KBM-7 (cell line): ENCODE measurements around the gene ZNF441.

Experiments used
- DNase-seq: peaks from one replicate; pipeline ENCODE4 v3.0.0-alpha.2; 2015
- in situ Hi-C: fragments of 300-500 bp; cut with MboI; formaldehyde crosslinking; loops from 2 replicates; pipeline ENCODE4 v1.14.3; 2020; ENCODE audit warnings: low sequenced_read_pairs, low pct_unique_long_range_greater_than_20kb, mixed read lengths

The ZNF441 gene

GRCh38 chr19:11766597-11767591, at the start of gene ZNF441:
Gene ZNF441, plus strand, starts transcription at chr19:11767000. Its CDS starts 194 bp downstream, at chr19:11767194.
- peak; percentile 98 for DNase-seq
- in situ Hi-C loops, result no loop called here

DNA sequence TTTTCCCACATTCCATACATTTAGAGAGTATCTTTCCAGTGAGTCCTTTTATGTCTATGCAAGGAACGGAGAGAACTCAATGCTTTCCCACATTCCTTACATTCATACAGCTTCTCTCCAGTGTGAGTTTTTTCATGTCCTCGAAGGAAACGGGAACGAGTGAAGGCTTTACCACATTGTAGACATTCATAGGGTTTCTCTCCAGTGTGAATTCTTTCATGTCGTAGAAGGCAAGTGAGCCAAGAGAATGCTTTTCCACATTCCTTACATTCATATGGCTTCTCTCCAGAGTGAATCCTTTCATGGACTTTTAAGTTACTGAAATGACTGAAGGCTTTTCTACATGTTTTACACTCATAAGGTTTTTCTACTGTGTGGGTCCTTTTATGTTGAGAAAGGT, 45.1 kb upstream of the ZNF441 start:
- no peak for DNase-seq
- in situ Hi-C loops, result no loop called here

- in situ Hi-C loops, result no loop called here
These were observed 44.4 kb upstream of the ZNF441 start for GRCh38 chr19:11722414-11722813.

GRCh38 chr19:11729586-11729985, 37.2 kb upstream of the ZNF441 start:
- in situ Hi-C loops, result no loop called here
- DNase-seq, result no peak

More at GRCh38 chr19:11722414-11722813, 44.4 kb upstream of the ZNF441 start:
- DNase-seq, result peak; percentile 18

- in situ Hi-C loops, result no loop called here
- no peak for DNase-seq
These were observed 31.4 kb upstream of the ZNF441 start for GRCh38 chr19:11735375-11735774.

- in situ Hi-C loops, result no loop called here
- peak; percentile 64 for DNase-seq
These were observed 30.1 kb upstream of the ZNF441 start for GRCh38 chr19:11736696-11737095.

DNA sequence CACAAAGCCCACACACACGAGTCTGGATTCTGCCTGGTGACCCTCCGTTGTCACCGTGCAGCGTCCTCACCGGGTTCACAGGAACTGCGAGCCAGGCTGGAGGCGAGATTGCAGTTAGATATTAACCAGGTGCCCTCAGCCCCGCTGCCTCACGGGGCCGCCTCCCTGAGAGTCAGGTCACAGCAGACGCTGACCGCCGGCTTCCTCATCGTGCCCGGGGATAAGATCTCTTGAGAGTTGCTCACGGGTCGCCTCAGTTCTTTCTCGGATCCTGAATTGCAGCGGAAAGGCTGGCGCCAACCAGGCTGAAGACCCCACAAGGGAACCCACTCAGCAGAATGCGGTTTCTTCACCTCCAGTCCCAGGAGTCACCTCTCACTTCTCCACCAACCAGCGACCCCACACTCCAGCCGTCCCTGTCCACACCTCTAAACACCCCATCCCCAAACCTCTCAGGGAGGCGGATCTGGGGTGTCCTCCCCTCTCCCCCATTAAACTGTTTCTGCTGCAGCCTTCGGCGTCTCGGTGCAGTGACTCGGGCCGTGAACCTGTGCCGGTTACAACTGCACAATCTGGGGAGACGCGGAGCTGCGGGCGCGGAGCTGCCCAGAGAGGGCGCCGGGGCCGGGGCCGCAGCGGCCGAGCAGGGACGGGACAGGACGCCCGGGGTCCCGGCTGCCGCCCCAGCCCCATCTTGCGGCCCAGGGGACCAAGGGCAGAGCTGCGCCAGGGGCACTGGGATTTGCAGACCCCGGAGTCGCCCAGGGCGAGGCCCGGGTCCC, 28.6 kb upstream of the ZNF441 start:
- DNase-seq, result peak; percentile 46
- in situ Hi-C loops, result no loop called here

DNA sequence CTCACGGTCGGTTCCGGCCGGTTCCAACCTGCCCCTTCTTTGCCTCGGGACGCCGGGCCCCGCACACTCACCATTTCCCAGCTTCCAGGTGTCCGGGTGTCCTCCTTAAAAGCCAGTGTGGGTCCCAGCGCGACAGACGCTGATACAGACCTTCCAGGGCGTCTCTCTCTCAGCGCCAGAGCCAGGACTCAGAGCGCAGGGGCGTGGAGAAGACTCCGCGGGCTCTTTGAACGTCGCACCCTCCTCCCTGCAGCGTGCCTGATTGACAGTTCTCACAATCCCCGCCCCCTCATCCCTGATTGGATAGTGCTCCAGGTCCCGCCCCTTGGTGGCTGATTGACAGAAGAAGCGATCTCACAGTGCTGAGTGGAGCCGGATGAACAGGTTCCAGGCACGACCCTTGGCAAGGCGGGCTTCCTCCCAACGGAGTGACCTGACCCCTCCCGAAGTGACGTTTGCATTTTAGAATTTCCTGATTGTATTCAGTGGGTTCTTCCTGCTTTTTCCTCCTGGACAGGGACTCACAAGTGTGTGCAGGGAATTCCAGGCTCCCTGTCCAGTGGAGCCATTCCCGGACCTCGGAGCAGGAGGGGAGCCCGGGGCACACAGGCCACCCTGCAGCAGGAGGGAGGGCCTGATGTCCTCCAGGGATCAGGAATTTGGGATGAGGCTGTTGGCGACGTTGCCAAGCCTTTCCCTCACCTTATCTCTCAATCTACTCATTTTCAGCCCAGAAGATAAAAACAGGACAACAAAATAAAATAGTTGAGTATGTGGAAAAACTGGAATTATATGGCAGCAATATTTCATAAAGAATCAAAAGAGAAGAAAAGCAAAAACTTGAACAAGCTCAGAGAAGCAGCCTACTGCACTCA, 27.8 kb upstream of the ZNF441 start, which contains the start of gene ZNF823:
Gene ZNF823 (minus strand): TSS at position 201 of the 875 bp plus-strand sequence. CDS start 127 bp downstream, at position 74.
- in situ Hi-C loops, result no loop called here
- DNase-seq, result peak; percentile 99

DNA sequence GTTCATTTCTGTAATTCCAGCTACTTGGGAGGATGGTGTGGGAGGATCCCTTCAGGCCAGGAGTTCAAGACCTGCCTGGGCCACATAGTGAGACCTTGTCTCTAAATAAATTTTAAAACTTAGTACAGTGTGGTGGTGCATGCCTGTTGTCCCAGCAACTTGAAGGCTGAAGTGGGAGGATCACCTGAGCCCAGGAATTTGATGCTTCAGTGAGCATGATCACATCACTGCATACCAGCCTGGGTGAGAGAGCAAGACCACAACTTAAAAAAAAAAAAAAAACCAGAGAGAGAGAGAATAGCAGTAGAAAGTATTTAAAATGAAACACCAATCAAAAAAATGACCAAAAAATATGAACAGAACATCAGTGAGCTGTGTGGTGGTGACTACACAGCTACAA, 20.9 kb upstream of the ZNF441 start:
- in situ Hi-C loops, result no loop called here
- DNase-seq, result no peak

- no peak for DNase-seq
- in situ Hi-C loops, result no loop called here
These were observed 19.5 kb upstream of the ZNF441 start for GRCh38 chr19:11747277-11747676.

DNA sequence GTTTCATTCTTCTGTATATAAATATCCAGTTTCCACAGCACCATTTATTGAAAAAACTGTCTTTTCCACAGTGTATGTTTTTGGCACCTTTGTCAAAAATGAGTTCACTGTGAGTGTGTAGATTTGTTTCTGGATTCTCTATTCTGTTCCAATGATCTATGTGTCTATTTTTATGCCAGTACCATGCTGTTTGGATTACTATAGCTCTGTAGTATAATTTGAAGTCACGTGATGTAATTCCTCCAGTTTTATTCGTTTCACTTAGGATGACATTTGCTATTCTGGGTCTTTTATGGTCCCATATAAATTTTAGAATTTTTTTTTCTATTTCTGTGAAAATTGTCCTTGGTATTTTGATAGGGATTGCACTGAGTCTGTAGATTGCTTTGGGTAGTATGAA, 17.0 kb upstream of the ZNF441 start:
- DNase-seq, result no peak
- in situ Hi-C loops, result no loop called here

DNA sequence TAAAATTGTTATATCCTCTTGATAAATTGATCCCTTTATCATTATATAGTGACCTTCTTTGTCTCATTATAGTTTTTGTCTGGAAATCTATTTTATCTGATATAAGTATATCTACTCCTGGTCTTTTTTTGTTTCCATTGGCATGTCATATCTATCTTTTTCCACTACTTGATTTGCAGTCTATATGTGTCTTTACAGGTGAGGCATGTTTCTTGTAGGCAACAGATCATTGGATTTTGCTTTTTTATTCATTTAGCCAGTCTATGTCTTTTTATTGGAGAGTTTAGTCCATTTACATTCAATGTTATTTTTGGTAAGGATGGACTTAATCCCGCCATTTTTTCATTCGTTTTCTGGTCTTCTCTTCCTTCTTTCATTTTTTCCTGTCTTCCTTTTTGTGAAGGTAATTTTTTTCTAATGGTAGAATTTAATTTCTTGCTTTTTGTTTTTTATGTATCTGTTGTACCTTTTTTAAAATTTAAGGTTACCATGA, 14.5 kb upstream of the ZNF441 start:
- in situ Hi-C loops, result no loop called here
- no peak for DNase-seq

DNA sequence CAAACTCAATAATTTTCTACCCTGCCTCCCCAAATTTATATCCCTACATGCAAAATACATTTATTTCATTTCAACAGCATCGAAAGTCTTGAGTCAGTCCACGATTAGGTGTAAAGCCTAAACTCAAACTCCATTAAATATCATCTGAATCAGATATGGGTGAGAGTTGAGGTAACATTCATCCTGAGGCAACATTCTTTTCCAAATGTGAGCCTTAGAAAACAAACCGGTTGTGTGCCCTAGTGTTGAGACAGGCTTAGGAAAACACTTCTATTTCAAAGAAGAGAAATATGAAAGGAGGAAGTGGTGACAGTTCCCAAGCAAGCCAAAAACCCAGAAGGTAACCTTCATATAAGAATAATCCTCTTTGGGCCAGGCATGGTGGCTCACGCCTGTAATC, 12.1 kb upstream of the ZNF441 start:
- in situ Hi-C loops, result no loop called here
- DNase-seq, result no peak

GRCh38 chr19:11756965-11757364, 9.8 kb upstream of the ZNF441 start:
- in situ Hi-C loops, result no loop called here

GRCh38 chr19:11759805-11760204, 7.0 kb upstream of the ZNF441 start:
- DNase-seq, result no peak
- in situ Hi-C loops, result no loop called here

More at GRCh38 chr19:11756965-11757364, 9.8 kb upstream of the ZNF441 start:
- DNase-seq, result no peak

DNA sequence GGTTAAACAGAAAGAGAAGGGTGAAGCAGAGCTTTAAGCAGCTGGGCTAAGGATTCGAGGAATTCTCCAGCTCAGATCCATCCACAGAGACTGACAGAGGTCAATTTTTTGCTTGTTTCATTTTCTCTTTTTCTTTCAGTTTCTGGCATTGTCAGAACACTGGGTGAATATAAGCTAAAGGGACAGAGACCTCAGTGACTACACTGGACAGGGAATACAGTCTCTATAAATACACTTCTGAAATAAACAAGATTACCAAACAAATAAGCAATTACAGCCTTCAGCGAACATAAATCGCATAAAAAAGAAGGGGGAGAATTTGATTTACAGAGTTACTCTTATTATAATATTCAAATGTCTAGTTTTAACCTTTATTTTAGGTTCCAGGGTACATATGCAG, 3.7 kb upstream of the ZNF441 start:
- DNase-seq, result no peak
- in situ Hi-C loops, result no loop called here

DNA sequence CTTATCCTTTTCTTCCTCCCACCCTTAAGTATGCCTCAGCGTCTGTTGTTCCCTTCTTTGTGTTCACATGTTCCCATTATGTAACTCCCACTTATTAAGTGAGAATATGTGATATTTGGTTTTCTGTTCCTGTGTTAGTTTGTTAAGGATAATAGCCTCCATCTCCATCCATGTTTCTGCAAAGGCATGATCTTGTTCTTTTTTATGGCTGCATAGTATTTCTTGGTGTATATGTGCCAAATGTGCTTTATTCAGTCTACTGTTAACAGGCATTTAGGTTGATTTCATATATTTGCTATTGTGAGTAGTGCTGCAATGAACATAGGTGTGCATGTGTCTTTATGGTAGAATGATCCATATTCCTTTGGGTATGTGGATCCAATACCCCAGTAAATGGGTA, 3.2 kb upstream of the ZNF441 start:
- DNase-seq, result no peak
- in situ Hi-C loops, result no loop called here

DNA sequence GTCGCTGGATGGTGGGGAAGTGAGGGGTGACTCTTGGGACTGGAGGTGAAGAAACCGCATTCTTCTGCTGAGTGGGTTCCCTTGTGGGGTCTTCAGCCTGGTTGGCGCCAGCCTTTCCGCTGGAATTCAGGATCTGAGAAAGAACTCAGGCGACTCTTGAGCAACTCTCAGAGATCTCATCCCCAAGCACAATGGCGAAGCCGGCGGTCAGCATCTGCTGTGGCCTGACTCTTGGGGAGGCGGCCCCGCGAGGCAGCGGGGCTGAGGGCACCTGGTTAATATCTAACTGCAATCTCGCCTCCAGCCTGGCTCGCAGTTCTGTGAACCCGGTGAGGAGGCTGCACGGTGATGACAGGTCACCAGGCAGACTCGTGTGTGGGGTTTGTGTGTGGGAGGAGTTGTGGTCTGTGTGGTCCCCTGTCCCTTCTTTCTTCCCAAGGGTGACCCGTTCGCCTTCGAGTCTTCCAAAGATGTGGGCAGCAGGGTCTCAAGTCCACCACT, 883 bp downstream of the ZNF441 start:
- DNase-seq, result peak; percentile 32
- in situ Hi-C loops, result no loop called here

GRCh38 chr19:11769995-11770394, 3.2 kb downstream of the ZNF441 start:
- in situ Hi-C loops, result no loop called here
- DNase-seq, result peak; percentile 57
